GM12801 (cell line): ENCODE results near the gene SHISA2.

Source experiments
- CTCF ChIP-seq: IDR thresholded peaks from one replicate; pipeline ENCODE4 v1.5.1; 2011; ENCODE audit warnings: control low read depth; ENCODE audit not compliant: insufficient read length; ENCODE audit errors: extremely low read depth

Gene SHISA2

GRCh38 chr13:26051657-26052311 lies at the start of gene SHISA2:
Gene SHISA2 (minus strand): TSS chr13:26052016. CDS start chr13:26050975, 1,041 bp downstream.
- no peak for TF ChIP-seq CTCF

GRCh38 chr13:26095846-26096610 lies 44.2 kb upstream of the SHISA2 start:
- no peak for TF ChIP-seq CTCF

GRCh38 chr13:26095338-26095737 lies 43.5 kb upstream of the SHISA2 start:
- no peak for TF ChIP-seq CTCF

GRCh38 chr13:26075498-26075897 lies 23.7 kb upstream of the SHISA2 start:
- no peak for TF ChIP-seq CTCF

GRCh38 chr13:26074706-26075105 lies 22.9 kb upstream of the SHISA2 start:
- TF ChIP-seq CTCF = no peak

- no peak for TF ChIP-seq CTCF
These were observed 19.9 kb upstream of the SHISA2 start for GRCh38 chr13:26071691-26072090.

GRCh38 chr13:26067601-26068000 lies 15.8 kb upstream of the SHISA2 start:
- TF ChIP-seq CTCF = no peak
